Caco-2 (cell line): ENCODE data around the gene FGF6. TPM values are rescaled to one million over a fixed set of nuclear protein-coding genes. Genes with fewer than 3 reads are reported as not detected.
A peak's percentile ranks its signal among the peaks of the same experiment; 100 is the strongest.

Experiments used
- BruUV-seq: library from RNA; stranded (reverse); fragments of 400-500 nt; replicated peaks from 2 replicates; lab custom pipeline; 2021; lab: Mats Ljungman, UMichigan
- CTCF ChIA-PET: fragments of 300-600 bp; sonication (Branson Sonifier 250); formaldehyde crosslinking; loops from one replicate; lab custom pipeline; 2022; ENCODE audit warnings: antibody characterized with exemption; lab: Charles Lee
- POLR2A ChIA-PET: fragments of 300-600 bp; sonication (Branson Sonifier 250); formaldehyde crosslinking; loops from one replicate; lab custom pipeline; 2022; ENCODE audit warnings: antibody characterized with exemption; lab: Charles Lee
- DNase-seq, 2 experiments: peaks; one replicate each; pipeline versions ENCODE4 v3.0.0 to v3.0.0-alpha.2; 2020 to 2022
- H3K27me3 ChIP-seq: replicated peaks from 2 replicates; pipeline ENCODE4 v1.6.0; 2011; ENCODE audit warnings: low read length; ENCODE audit not compliant: control insufficient read depth, insufficient read depth
- H3K36me3 ChIP-seq: 2 replicates; pipeline ENCODE4 v1.5.1; 2011; ENCODE audit warnings: low read length; ENCODE audit not compliant: control insufficient read depth, insufficient read depth
- H3K4me1 ChIP-seq: fragments of 250-450 bp; sonication (Bioruptor Pico); 2 replicates; pipeline ENCODE4 v1.5.1; 2020; ENCODE audit warnings: mild to moderate bottlenecking
- H3K4me3 ChIP-seq: 2 replicates; pipeline ENCODE4 v1.5.1; 2011; ENCODE audit warnings: low read depth, mild to moderate bottlenecking, control low read depth, low read length
- H3K9me3 ChIP-seq: fragments of 250-450 bp; sonication (Bioruptor Pico); 2 replicates; pipeline ENCODE4 v1.5.1; 2020; ENCODE audit warnings: mild to moderate bottlenecking, moderate library complexity
- H3K27ac Mint-ChIP-seq: one replicate; pipeline ENCODE4 v1.8.0; 2022; ENCODE audit warnings: mixed read lengths; ENCODE audit not compliant: unreplicated experiment
- H3K27me3 Mint-ChIP-seq: one replicate; pipeline ENCODE4 v1.8.0; 2022; ENCODE audit warnings: mixed read lengths; ENCODE audit not compliant: insufficient read depth, unreplicated experiment
- H3K36me3 Mint-ChIP-seq: one replicate; pipeline ENCODE4 v1.8.0; 2022; ENCODE audit warnings: mild to moderate bottlenecking, mixed read lengths; ENCODE audit not compliant: insufficient read depth, unreplicated experiment
- H3K4me1 Mint-ChIP-seq: one replicate; pipeline ENCODE4 v1.8.0; 2022; ENCODE audit warnings: low read depth, mixed read lengths; ENCODE audit not compliant: unreplicated experiment
- H3K4me3 Mint-ChIP-seq: one replicate; pipeline ENCODE4 v1.8.0; 2022; ENCODE audit warnings: mild to moderate bottlenecking, moderate library complexity, mixed read lengths; ENCODE audit not compliant: unreplicated experiment
- H3K9me3 Mint-ChIP-seq: one replicate; pipeline ENCODE4 v1.8.0; 2022; ENCODE audit warnings: mixed read lengths; ENCODE audit not compliant: unreplicated experiment
- intact Hi-C: fragments of 100-400 bp; cut with micrococcal nuclease; formaldehyde crosslinking; loops from one replicate; pipeline ENCODE4 v1.10.0; 2022; ENCODE audit not compliant: unreplicated experiment
- total RNA-seq: library from RNA; stranded (reverse); gene quantifications from 2 replicates; pipeline ENCODE4 v1.2.3, GENCODE V29; 2022
- TF ChIP-seq, protein P1 (sequence below), 2 experiments: fragments of 200-600 bp in 1 of 2; IDR thresholded peaks; 1 replicate in 1 of 2; 2 replicates in 1 of 2; pipeline versions ENCODE4 v1.5.1 to v1.8.0; 2011 to 2022; ENCODE audit warnings: antibody characterized with exemption in 1 of 2, control low read depth in 1 of 2, inconsistent platforms in 1 of 2, low read depth in 1 of 2, low read length in 1 of 2, mild to moderate bottlenecking in 1 of 2, moderate library complexity in 1 of 2; ENCODE audit not compliant: insufficient read depth in 1 of 2, severe bottlenecking in 1 of 2, unreplicated experiment in 1 of 2

Gene FGF6
- total RNA-seq, 1 experiment from 2014 or later, result not detected

DNA sequence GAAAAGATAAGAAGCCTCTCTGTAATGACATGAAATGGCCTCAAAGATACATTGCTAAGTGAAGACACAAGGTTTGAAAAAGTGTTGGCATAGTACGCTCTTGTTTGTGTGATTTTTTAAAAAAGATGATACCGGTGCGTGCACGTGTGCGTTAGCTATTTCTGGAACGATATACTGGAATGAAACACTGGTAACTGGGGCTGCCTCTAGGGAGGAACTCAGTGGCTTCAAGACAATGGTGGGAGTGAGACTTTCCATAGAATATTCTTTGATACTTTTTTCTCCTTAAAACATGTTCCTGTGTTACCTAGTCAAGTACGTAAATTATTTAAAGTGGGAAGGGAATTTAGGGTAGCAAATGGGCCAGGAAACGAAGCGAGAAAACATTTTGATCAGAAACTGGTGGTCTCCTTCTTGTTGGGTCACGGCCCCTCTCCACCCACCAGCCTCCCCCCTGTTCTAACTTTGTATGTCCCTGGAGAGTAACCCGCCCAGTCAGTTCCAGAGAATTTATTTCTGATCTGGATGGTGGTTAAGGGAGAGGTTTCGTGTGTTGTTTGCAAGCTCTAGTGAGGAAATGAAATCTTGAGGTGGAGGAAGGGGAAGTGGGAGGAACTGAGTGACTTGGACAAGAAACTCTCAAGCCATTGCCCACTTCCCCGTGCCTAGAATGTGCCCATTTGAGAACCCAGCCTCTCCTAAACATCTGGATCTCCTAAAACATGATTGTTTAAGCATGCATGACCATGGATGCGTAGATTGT is 6.6 kb downstream of the FGF6 start:
- POLR2A ChIA-PET, result no interaction called here
- BruUV-seq, result no TSS peak
- intact Hi-C loops, result no loop called here
- peaks cover 35% of the 10 kb centered on the region for H3K27me3 Mint-ChIP-seq
- no peaks in the 10 kb centered on the region for H3K36me3 Mint-ChIP-seq
- no peak overlapping the region for H3K4me3 ChIP-seq
- H3K27me3 ChIP-seq, result peaks cover 4% of the 10 kb centered on the region; the same call in 1 of the 2 replicates
- H3K27ac Mint-ChIP-seq, result no peak overlapping the region
- no peaks in the 10 kb centered on the region for H3K36me3 ChIP-seq
- peaks cover 6% of the 10 kb centered on the region; the same call in 1 of the 2 replicates for H3K9me3 ChIP-seq
- H3K9me3 Mint-ChIP-seq, result no peaks in the 10 kb centered on the region
- no peak overlapping the region for H3K4me3 Mint-ChIP-seq
- DNase-seq, result no peak
- H3K4me1 Mint-ChIP-seq, result no peaks in the 10 kb centered on the region
- H3K4me1 ChIP-seq, result no peaks in the 10 kb centered on the region
- TF ChIP-seq, protein P1, sequence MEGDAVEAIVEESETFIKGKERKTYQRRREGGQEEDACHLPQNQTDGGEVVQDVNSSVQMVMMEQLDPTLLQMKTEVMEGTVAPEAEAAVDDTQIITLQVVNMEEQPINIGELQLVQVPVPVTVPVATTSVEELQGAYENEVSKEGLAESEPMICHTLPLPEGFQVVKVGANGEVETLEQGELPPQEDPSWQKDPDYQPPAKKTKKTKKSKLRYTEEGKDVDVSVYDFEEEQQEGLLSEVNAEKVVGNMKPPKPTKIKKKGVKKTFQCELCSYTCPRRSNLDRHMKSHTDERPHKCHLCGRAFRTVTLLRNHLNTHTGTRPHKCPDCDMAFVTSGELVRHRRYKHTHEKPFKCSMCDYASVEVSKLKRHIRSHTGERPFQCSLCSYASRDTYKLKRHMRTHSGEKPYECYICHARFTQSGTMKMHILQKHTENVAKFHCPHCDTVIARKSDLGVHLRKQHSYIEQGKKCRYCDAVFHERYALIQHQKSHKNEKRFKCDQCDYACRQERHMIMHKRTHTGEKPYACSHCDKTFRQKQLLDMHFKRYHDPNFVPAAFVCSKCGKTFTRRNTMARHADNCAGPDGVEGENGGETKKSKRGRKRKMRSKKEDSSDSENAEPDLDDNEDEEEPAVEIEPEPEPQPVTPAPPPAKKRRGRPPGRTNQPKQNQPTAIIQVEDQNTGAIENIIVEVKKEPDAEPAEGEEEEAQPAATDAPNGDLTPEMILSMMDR (IDR thresholded peaks at IDR 0.05; ENCODE audit: insufficient read depth in 1 of 2, low read depth in 1 of 2, low read length in 1 of 2, severe bottlenecking in 1 of 2, unreplicated experiment in 1 of 2), result no peak
- CTCF ChIA-PET, result interaction anchor here (0.6 kb wide), 1 partner anchor 325 kb away, joined by 3 read pairs; no protein-coding TSS in a partner anchor

DNA sequence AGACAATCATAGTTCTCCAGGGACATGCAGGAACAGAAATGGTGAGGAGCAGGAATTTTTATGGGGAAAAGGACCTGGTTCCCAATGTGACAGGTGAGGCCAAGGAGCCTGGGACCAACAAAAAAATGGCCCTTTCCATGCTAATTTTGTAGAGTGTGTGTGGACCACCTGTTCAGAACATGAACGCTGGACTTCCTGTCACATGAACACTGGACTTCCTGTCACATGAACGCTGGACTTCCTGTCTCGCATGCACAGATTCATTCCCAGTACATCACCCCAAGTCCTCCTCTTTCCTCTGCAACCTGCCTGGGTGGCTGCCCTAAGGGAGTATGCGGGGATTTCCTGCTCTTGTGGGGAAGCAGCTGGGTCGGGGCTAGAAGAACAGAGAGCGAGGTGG is 10.1 kb downstream of the FGF6 start:
- Histone ChIP-seq H3K27me3 (no peaks in the 10 kb centered on the region), H3K4me1 (no peaks in the 10 kb centered on the region), H3K36me3 (no peaks in the 10 kb centered on the region), H3K9me3 (peaks cover 6% of the 10 kb centered on the region; the same call in 1 of the 2 replicates), H3K4me3 (no peak overlapping the region)
- intact Hi-C loops, result no loop called here
- TF ChIP-seq, protein P1 (IDR thresholded peaks at IDR 0.05; ENCODE audit: insufficient read depth in 1 of 2, low read depth in 1 of 2, low read length in 1 of 2, severe bottlenecking in 1 of 2, unreplicated experiment in 1 of 2), result no peak
- peaks cover 26% of the 10 kb centered on the region for H3K27me3 Mint-ChIP-seq
- H3K36me3 Mint-ChIP-seq, result no peaks in the 10 kb centered on the region
- no TSS peak for BruUV-seq
- CTCF ChIA-PET, result no interaction called here
- POLR2A ChIA-PET, result no interaction called here
- no peak overlapping the region for H3K27ac Mint-ChIP-seq
- peak in 1 of 2 experiments; percentile 20 for DNase-seq
- no peaks in the 10 kb centered on the region for H3K4me1 Mint-ChIP-seq
- H3K4me3 Mint-ChIP-seq, result no peak overlapping the region
- H3K9me3 Mint-ChIP-seq, result no peaks in the 10 kb centered on the region

DNA sequence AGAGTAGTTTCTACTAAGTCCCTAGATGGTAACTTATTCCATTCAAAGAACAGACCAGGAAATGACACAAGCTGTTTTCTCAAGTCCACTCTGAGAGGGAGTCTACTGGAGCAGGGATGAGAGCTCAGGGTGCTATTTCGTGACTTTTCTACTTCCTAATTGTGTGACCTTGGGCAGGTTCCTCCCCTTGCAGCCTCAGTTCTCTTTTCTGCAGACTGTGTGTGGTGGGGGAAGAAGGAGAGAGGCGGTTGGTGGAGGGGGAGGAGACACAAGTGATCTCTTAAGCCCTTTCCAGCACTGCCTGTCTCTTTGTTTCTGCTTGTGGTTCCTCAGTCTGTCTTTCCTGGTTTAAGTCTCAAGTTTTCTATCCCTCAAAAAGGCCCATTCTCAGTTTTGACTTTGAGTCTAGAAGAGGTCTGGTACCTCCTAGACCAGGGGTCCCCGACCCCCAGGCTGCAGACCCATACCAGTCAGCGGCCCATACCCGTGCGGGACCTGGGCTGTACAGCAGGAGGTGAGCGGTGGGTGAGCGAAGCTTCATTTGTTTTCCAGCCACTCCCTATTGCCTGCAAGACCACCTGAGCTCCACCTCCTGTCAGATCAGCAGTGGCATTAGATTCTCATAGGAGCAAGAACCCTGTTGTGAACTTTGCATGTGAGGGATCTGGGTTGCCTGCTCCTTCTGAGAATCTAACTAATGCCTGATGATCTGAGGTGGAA is 10.7 kb downstream of the FGF6 start:
- DNase-seq, result peak in 1 of 2 experiments; percentile 18
- Mint-ChIP-seq H3K9me3 (no peaks in the 10 kb centered on the region), H3K27ac (no peak overlapping the region), H3K4me3 (no peak overlapping the region), H3K4me1 (no peaks in the 10 kb centered on the region), H3K27me3 (peaks cover 28% of the 10 kb centered on the region), H3K36me3 (no peaks in the 10 kb centered on the region)
- POLR2A ChIA-PET, result no interaction called here
- no TSS peak for BruUV-seq
- no peaks in the 10 kb centered on the region for H3K27me3 ChIP-seq
- TF ChIP-seq, protein P1 (IDR thresholded peaks at IDR 0.05; ENCODE audit: insufficient read depth in 1 of 2, low read depth in 1 of 2, low read length in 1 of 2, severe bottlenecking in 1 of 2, unreplicated experiment in 1 of 2), result no peak
- CTCF ChIA-PET, result no interaction called here
- no peaks in the 10 kb centered on the region for H3K36me3 ChIP-seq
- peaks cover 6% of the 10 kb centered on the region; the same call in 1 of the 2 replicates for H3K9me3 ChIP-seq
- intact Hi-C loops, result loop anchor here (5.0 kb wide), 1 partner anchor 128 kb away; no protein-coding TSS in a partner anchor
- H3K4me1 ChIP-seq, result no peaks in the 10 kb centered on the region
- H3K4me3 ChIP-seq, result no peak overlapping the region
